Measurements from ENCODE around the gene EPHB3.

Gene EPHB3

DNA sequence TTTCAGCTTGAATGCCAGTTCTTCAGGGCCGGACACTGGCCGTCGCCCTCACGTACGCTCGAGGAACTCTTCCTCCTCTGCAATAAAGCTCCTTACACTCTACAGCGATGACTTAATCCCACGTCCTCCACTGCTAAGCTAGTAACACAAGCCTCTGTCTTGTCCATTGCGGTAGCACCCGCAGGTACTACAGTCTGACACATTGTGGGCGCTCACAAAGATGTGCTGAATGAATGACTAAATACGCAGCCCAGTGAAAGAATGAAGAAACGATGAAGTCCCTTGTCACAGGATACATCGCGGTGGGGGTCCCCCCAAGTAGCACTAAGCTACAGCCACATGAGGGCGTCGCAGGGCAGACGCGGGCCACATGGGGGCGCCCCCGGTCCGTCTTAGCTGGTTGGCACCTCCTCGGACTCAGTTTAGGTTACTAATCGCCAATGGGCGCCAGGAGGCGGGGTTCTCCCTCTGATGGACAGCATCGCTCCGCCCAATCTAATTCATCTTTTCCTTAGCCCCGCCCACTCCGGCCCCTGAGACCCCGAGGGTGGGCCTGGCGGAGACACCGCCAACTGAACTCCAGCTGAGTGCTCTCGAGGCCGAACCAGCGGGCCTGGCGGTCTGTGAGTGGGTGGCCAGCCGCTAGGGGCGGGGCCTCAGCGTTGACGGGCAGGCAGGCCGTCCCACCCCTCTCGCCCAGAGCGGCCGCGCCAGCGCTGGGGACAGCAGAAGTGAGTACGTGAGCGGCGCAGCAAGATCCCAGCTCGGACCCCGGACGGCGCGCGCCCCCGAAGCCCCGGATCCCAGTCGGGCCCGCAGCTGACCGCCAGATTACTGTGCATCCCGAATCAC lies at the start of gene EPHB3:
EPHB3 (plus strand) TSS at position 725 of the 852 bp plus-strand sequence. CDS start 451 bp downstream, outside the sequence.
- H3K27ac ChIP-seq (ENCODE audit: low read length): peak within 1 kb of the TSS; percentile 4
- no peaks in the 10 kb centered on the region for H3K27me3 ChIP-seq (ENCODE audit: low read depth, low read length)
- peaks cover 18 to 35% of the 10 kb centered on the region in 2 donors for H3K4me1 ChIP-seq (ENCODE audit: control insufficient read depth in 1 of 2, insufficient read depth in 2 of 2, low read length in 2 of 2)

DNA sequence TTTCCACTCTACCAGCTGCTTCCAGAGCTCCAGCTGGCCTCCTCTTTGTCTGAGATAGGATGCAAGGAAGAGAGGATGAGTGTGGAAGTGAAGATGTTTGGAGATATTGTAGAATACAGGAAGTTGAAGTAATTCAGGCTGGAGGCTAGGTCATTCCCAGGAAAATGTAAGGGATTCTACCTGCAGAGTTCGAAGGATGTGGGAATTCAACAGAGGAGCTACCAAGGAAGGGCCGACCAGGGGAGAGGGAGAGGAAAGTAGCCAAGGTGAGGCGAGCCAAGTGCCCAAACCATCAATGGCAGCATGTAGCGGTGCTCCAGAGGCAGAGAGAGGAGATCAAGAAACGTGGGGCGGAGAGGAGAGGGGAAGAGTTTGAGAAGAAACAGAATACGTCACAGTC lies 49.0 kb upstream of the EPHB3 start:
- H3K9me3 ChIP-seq (ENCODE audit: control insufficient read depth in 1 of 2, low read length in 2 of 2): no peaks in the 10 kb centered on the region
- peaks cover 0 to 11% of the 10 kb centered on the region in 2 donors for H3K4me1 ChIP-seq (ENCODE audit: control insufficient read depth in 1 of 2, insufficient read depth in 2 of 2, low read length in 2 of 2)
- peaks cover 15% of the 10 kb centered on the region for H3K27me3 ChIP-seq (ENCODE audit: low read depth, low read length)

More for the DNA sequence above, at the start of gene EPHB3:
- no peaks in the 10 kb centered on the region for H3K36me3 ChIP-seq (ENCODE audit: control insufficient read depth in 1 of 2, insufficient read depth in 2 of 2, low read length in 2 of 2)
- no peaks in the 10 kb centered on the region for H3K9me3 ChIP-seq (ENCODE audit: control insufficient read depth in 1 of 2, low read length in 2 of 2)
- H3K4me3 ChIP-seq (ENCODE audit: low read depth in 1 of 2, low read length in 2 of 2): peak within 1 kb of the TSS; percentile 57 to 82

DNA sequence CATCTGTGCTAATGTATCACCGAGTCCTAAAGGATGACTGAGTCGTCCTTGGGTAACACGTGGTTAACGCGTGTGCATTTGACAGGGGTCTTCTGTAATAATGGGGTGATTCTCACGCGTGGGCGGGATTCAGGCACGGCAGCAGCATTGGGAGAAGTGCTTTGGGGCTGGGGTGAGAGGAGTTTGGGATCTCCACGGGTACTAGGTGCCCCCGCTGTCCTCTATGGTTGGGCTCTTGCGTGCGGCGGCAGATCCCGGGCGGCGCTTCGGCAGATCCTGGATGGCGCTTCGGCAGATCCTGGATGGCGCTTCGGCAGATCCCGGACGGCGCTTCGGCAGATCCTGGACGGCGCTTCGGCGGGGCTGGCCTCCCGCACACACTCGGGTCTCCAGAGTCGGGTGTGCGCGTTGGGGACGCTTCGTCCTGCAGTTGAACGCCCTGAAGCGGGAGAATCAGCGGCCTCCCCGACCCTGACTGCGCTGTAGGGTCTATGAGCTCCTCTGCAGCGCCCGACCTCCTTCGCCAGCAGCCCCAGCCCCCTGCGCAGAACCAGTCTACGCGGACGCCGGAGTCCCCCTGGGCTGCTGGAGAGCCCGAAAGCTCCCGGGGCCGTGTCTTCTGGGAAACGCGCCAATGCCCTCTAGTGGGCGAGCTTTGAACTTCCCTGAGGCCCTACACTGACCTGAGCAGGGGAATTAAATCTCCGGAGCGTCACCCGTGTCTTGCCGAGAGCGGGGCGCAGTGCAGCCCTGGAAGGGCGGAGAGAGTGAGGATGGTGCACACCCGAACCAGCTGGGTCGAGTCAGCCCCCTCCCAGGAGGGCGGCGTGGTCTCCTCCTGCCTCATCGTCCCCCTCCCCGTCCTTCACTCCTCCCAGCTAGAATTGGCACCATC lies 48.1 kb upstream of the EPHB3 start:
- H3K27me3 ChIP-seq (ENCODE audit: low read depth, low read length): peaks cover 15% of the 10 kb centered on the region

More for the DNA sequence above, 49.0 kb upstream of the EPHB3 start:
- Histone ChIP-seq H3K36me3 (ENCODE audit: control insufficient read depth in 1 of 2, insufficient read depth in 2 of 2, low read length in 2 of 2) (no peaks in the 10 kb centered on the region), H3K27ac (ENCODE audit: low read length) (no peak overlapping the region), H3K4me3 (ENCODE audit: low read depth in 1 of 2, low read length in 2 of 2) (no peak overlapping the region)

DNA sequence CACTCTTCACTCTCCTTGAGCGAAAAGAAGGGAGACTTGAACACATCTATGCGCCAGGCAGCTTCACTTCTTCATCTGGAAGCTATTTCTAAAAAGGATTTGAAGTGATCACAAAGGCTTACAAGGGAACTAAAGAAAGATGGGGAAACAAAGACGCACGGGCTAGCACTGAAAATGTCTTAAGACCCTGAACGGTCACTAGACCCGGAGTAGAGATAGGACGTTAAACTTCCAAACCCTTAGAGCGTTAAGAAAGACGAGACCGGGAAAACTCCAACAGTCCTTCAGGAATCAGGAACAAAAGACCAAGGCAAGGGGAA lies 47.5 kb upstream of the EPHB3 start:
- peaks cover 0 to 11% of the 10 kb centered on the region in 2 donors for H3K4me1 ChIP-seq (ENCODE audit: control insufficient read depth in 1 of 2, insufficient read depth in 2 of 2, low read length in 2 of 2)
- H3K4me3 ChIP-seq (ENCODE audit: low read depth in 1 of 2, low read length in 2 of 2): peak overlapping the region; percentile 9 to 55
- H3K36me3 ChIP-seq (ENCODE audit: control insufficient read depth in 1 of 2, insufficient read depth in 2 of 2, low read length in 2 of 2): no peaks in the 10 kb centered on the region
- H3K27ac ChIP-seq (ENCODE audit: low read length): no peak overlapping the region
- peaks cover 15% of the 10 kb centered on the region for H3K27me3 ChIP-seq (ENCODE audit: low read depth, low read length)
- H3K9me3 ChIP-seq (ENCODE audit: control insufficient read depth in 1 of 2, low read length in 2 of 2): no peaks in the 10 kb centered on the region

More for the DNA sequence above, 48.1 kb upstream of the EPHB3 start:
- Histone ChIP-seq H3K36me3 (ENCODE audit: control insufficient read depth in 1 of 2, insufficient read depth in 2 of 2, low read length in 2 of 2) (no peaks in the 10 kb centered on the region), H3K9me3 (ENCODE audit: control insufficient read depth in 1 of 2, low read length in 2 of 2) (no peaks in the 10 kb centered on the region), H3K4me1 (ENCODE audit: control insufficient read depth in 1 of 2, insufficient read depth in 2 of 2, low read length in 2 of 2) (peaks cover 0 to 11% of the 10 kb centered on the region in 2 donors), H3K27ac (ENCODE audit: low read length) (no peak overlapping the region), H3K4me3 (ENCODE audit: low read depth in 1 of 2, low read length in 2 of 2) (peak overlapping the region; percentile 9 to 55)

DNA sequence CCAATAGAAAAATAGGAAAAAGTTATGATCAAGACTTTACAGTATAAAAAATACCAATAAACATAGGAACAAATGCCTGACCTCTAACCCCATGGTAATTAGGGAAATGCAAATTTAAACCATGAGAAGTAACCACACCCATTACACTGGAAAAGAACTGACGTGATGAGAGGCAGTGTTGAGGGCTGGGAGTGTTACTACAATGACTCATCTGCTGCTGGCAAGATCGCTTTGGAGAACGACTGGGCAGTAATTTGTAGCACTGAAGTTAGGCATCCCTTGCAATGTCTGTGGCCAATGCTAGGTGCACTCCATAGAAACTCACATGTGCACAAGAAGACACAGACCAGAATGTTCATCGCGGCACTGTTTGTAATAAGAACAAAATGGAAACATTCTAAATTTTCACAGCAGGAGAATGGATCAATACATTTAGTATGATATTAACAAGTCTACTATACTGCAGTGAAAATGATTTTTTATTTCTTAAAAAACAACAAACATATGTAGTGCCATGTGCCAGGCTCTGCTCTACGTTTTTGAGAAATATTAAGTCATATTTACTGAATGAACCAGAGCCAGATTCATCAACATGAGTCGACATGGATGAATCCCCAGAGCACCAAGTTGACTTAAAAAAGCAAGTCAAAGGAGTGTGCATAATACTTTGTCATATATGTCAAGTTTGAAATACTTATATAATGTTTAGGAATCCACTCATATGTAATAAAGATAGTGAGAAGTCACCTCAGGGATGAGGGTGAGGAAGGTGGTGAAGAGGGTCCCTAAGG lies 37.6 kb upstream of the EPHB3 start:
- Histone ChIP-seq H3K4me1 (ENCODE audit: control insufficient read depth in 1 of 2, insufficient read depth in 2 of 2, low read length in 2 of 2) (peaks cover 5 to 13% of the 10 kb centered on the region in 2 donors), H3K36me3 (ENCODE audit: control insufficient read depth in 1 of 2, insufficient read depth in 2 of 2, low read length in 2 of 2) (no peaks in the 10 kb centered on the region), H3K27ac (ENCODE audit: low read length) (no peak overlapping the region), H3K4me3 (ENCODE audit: low read depth in 1 of 2, low read length in 2 of 2) (no peak overlapping the region), H3K9me3 (ENCODE audit: control insufficient read depth in 1 of 2, low read length in 2 of 2) (no peaks in the 10 kb centered on the region), H3K27me3 (ENCODE audit: low read depth, low read length) (peaks cover 14% of the 10 kb centered on the region)

DNA sequence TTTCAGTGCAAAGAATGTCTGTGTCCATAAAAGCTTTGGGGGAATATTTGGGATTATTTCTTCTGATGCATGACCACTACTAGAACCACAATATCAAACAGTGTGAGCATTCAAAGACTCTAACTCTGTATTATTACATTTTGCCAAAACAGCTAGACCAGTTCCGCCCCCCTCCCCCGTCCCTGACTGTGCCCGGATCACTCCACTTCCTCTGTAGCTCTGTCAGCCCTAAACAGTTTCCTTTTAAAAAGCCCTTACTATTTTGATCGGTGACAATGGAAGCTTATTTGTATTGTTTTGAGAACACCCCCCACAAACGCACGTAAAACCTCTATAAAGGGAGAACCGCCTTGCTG lies 36.6 kb upstream of the EPHB3 start:
- Histone ChIP-seq H3K27me3 (ENCODE audit: low read depth, low read length) (peaks cover 14% of the 10 kb centered on the region), H3K4me3 (ENCODE audit: low read depth in 1 of 2, low read length in 2 of 2) (peak overlapping the region; percentile 58 to 59), H3K9me3 (ENCODE audit: control insufficient read depth in 1 of 2, low read length in 2 of 2) (no peaks in the 10 kb centered on the region), H3K4me1 (ENCODE audit: control insufficient read depth in 1 of 2, insufficient read depth in 2 of 2, low read length in 2 of 2) (peaks cover 5 to 13% of the 10 kb centered on the region in 2 donors), H3K36me3 (ENCODE audit: control insufficient read depth in 1 of 2, insufficient read depth in 2 of 2, low read length in 2 of 2) (no peaks in the 10 kb centered on the region), H3K27ac (ENCODE audit: low read length) (peak overlapping the region; percentile 45)

DNA sequence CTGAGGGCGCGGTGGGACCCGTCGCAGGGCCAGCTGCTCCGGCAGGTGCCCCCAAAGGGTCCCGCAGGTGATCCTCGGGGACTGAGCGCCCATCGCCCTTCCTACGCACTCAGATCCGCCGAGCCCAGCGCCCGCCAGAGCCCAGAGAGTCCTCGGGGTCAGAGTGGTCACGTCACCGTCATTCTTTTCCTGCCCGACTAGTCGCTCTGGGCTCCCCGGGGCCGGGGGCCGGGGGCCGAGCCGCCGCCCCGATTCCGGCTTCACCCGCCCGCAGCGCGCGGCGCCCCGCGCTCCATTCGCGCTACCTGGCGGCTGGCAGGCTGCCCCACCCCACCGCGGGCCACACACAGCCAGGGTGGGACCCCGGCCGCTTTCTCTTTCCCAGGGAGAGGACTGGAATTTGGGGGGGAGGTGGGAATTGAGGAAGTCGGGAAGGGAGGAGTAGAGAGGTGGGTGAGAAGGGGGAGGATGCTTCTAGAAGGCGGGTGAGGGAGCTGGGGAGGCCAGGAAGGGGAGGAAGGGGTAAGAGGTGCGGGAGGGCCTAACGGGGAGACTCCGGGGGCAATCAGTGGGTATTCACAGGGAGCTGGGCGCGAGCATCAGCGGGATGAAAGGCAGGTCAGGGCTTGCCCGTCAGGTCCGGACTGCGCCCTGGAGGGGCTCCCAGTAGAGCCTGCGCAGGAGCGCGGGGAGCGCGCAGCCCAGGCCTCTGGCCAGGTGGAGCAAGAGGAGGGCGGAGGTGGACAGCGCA lies 36.1 kb upstream of the EPHB3 start:
- no peaks in the 10 kb centered on the region for H3K36me3 ChIP-seq (ENCODE audit: control insufficient read depth in 1 of 2, insufficient read depth in 2 of 2, low read length in 2 of 2)
- peak overlapping the region; percentile 45 for H3K27ac ChIP-seq (ENCODE audit: low read length)
- peaks cover 14% of the 10 kb centered on the region for H3K27me3 ChIP-seq (ENCODE audit: low read depth, low read length)
- H3K9me3 ChIP-seq (ENCODE audit: control insufficient read depth in 1 of 2, low read length in 2 of 2): no peaks in the 10 kb centered on the region
- H3K4me3 ChIP-seq (ENCODE audit: low read depth in 1 of 2, low read length in 2 of 2): peak overlapping the region; percentile 58 to 59
- H3K4me1 ChIP-seq (ENCODE audit: control insufficient read depth in 1 of 2, insufficient read depth in 2 of 2, low read length in 2 of 2): peaks cover 5 to 13% of the 10 kb centered on the region in 2 donors

DNA sequence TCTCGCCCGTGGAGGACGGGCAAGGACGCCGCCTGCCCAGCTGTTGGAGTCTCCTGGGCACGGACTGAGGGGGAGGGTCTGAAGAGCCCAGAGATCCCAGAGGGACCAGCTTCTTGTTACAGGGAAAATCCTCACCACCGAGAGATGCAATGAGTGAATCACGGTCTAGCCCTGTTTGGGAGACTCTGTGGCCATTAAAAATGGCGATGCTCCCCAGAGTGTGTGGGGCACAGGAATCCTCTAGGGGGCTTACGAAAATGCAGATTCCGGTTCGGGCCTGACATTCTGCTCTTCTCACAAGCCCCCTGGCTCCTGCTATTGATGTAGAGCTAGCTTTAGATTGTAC lies 35.5 kb upstream of the EPHB3 start:
- Histone ChIP-seq H3K4me3 (ENCODE audit: low read depth in 1 of 2, low read length in 2 of 2) (peak overlapping the region; percentile 58 to 59), H3K27me3 (ENCODE audit: low read depth, low read length) (peaks cover 14% of the 10 kb centered on the region), H3K27ac (ENCODE audit: low read length) (no peak overlapping the region), H3K4me1 (ENCODE audit: control insufficient read depth in 1 of 2, insufficient read depth in 2 of 2, low read length in 2 of 2) (peaks cover 5 to 13% of the 10 kb centered on the region in 2 donors), H3K9me3 (ENCODE audit: control insufficient read depth in 1 of 2, low read length in 2 of 2) (no peaks in the 10 kb centered on the region), H3K36me3 (ENCODE audit: control insufficient read depth in 1 of 2, insufficient read depth in 2 of 2, low read length in 2 of 2) (no peaks in the 10 kb centered on the region)

DNA sequence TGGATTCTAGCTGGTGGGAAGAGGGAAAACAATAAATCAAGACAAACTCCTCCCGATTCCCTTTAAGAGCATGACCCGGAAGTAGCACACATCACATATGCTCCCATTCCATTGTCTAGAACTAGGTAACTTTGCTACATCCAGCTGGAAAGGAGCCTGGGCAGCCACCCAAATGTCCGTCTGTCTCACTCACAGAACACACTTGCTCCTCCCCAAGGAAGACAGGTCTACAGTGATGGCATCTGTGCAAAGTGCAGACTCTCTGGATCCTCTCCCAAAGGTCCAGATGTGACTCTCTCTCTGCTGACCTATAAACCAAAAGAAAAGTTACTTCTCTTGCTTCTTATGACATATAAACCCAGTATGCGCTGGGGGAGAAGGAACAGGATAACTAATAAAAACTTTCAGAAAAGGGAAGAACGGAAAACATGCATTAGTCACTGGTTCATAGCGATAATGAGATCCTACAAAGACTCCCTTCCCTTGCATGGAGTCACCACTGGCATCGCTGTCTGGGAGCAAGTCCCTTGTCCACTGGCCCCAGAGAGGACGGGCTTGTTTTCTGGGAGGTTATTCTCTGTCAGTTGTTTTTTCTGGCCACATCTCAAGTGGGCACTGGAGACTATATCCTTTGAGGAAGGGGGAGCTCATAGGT lies 29.8 kb upstream of the EPHB3 start:
- H3K27me3 ChIP-seq (ENCODE audit: low read depth, low read length): no peaks in the 10 kb centered on the region
- no peak overlapping the region for H3K27ac ChIP-seq (ENCODE audit: low read length)
- H3K9me3 ChIP-seq (ENCODE audit: control insufficient read depth in 1 of 2, low read length in 2 of 2): no peaks in the 10 kb centered on the region
- H3K4me1 ChIP-seq (ENCODE audit: control insufficient read depth in 1 of 2, insufficient read depth in 2 of 2, low read length in 2 of 2): no peaks in the 10 kb centered on the region
- H3K4me3 ChIP-seq (ENCODE audit: low read depth in 1 of 2, low read length in 2 of 2): no peak overlapping the region
- H3K36me3 ChIP-seq (ENCODE audit: control insufficient read depth in 1 of 2, insufficient read depth in 2 of 2, low read length in 2 of 2): no peaks in the 10 kb centered on the region
